EL (cell line): ENCODE results near the gene TMEM239.
"Not testable (repeated sequence)": the region's sequence is repeated elsewhere in the genome, so short reads cannot be mapped to it uniquely, and the experiment has no call there.

Experiments
- DNase-seq: peaks from one replicate; pipeline ENCODE4 v3.0.0-alpha.2; 2016

TMEM239 gene

GRCh38 chr20:2822073-2822472 is 5.9 kb downstream of the TMEM239 start:
- peak; percentile 51 for DNase-seq

DNA sequence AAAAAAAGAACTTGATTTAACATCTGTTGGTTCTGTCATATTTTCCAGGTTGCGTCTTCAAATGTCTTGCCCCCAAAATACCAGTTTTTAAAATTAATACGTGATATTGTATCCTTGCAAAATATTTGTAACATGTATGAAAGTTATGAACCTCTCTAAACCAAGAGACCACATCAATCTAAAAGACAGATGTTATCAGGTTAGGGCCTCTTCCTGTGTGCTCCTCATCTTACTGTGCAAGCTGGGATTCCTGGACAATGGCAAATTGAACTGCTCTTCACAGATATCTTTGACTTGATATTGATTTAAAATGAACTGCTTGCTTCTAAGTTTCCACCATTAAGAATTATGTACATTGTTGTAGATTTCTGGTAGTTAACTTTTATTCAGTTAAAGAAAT is 9.6 kb downstream of the TMEM239 start:
- DNase-seq: no peak

DNA sequence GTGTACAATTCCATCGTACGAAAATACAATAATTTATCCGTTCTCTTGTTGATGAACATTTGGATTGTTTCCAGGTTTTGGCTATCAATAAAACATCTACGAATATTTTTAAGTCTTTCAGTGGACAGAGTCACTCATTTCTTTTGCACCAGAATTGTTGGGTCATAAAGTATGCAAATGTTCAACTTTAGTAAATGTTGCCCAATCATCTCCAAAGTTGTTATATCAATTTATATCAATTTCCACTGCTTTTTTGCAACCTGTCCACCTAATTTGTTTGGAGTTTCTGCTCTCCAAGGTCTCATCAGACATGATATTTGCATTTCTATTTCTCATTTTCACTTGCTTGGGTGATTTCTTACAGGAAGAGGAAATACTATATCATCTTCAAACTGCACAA is 10.5 kb downstream of the TMEM239 start:
- DNase-seq: no peak

DNA sequence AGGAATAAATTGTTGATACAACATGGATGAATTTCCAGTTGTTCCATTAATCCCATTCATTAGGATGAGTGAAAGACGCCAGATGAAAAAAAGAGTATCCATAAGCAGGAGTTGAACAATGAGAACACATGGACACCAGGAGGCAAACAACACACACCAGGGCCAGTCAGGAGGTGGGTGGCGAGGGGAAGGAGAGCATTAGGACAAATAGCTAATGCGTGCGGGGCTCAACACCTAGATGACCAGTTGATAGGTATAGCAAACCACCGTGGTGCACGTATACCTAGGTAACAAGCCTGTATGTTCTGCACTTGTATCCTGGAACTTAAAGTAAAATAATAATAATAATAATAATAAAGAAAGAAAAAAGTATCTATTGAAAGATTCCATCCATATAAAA is 13.2 kb downstream of the TMEM239 start:
- no peak for DNase-seq

GRCh38 chr20:2831206-2831605 is 15.0 kb downstream of the TMEM239 start:
- DNase-seq: not testable (repeated sequence)

DNA sequence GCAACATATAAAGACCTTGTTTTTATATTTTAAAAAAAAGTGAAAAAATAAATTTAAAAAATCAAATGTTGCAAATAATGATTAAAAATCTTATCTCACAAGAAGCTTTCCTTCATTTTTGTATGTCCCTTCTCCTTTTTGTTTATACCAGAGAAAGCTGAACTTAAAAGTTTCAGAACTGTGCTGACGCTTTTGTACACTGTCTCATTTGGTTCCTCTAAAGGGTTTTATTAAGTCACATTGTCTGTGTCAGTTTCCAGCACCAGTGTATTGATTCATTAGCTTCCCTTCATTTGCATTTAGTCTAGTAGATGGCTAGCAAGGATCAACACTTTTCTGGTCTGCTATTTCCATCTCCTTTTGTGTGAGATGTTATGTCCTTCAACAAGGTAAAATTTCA is 17.6 kb downstream of the TMEM239 start:
- no peak for DNase-seq

DNA sequence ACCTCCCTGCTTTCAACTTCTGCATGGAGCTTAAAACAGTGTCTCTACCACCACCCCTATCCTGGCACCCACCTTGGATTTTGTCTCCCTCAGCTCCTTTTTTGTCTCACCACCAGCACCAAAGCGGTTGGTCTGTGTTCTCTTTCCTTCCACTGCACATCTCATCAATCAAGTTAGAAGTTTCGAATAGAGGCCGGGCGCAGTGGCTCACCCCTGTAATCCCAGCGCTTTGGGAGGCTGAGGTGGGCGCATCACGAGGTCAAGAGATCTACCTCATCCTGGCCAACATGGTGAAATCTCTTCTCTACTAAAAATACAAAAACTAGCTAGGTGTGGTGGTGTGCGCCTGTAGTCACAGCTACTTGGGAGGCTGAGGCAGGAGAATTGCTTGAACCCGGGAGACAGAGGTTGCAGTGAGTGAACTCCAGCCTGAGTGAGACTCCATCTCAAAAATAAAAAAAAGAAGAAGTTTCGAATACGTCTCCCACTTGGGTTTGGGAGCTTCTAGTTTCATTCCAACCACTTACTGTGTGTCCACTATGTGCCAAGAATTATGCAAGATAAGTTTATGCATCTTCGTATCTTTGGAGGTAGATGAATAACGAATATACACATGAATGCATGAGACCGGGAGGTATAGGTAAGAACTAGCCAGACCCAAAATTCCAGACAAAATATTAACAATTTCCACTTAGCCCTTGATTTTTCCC is 18.4 kb downstream of the TMEM239 start:
- DNase-seq: no peak

- no peak for DNase-seq
These were observed 19.2 kb downstream of the TMEM239 start for GRCh38 chr20:2835331-2835796.

- no peak for DNase-seq
These were observed 19.9 kb downstream of the TMEM239 start for GRCh38 chr20:2836035-2836434.

GRCh38 chr20:2837221-2837960 is 21.2 kb downstream of the TMEM239 start:
- no peak for DNase-seq

DNA sequence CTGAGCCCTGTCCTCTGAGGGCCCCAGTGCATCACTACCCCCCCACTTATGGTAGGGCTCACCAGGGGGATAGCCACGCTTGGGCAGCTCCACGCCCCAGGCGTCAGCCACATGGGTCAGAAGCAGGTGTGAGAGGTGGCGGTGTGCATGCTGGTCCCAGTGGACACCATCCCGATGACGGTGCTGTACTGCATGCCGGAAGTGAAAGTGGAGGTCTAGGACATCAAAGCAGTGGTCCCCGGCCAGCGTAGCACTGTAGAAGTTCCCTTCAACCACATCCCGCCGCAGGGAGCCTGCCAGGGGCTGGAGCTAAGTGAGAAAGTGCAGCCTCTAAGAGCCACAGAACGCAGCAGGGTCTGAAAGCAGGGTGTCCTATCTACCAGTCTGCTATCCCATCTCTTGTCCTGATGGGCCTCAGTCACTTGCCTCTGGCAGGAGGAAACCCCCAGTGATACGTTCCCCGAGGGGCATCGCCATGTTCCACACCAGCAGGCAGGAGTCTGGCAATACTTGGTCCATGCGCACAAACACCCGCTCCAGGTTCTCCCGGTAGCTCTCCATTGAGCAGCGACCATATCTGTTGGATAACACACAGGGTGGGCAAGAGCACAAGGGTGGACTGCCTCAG is 22.1 kb downstream of the TMEM239 start:
- no peak for DNase-seq

DNA sequence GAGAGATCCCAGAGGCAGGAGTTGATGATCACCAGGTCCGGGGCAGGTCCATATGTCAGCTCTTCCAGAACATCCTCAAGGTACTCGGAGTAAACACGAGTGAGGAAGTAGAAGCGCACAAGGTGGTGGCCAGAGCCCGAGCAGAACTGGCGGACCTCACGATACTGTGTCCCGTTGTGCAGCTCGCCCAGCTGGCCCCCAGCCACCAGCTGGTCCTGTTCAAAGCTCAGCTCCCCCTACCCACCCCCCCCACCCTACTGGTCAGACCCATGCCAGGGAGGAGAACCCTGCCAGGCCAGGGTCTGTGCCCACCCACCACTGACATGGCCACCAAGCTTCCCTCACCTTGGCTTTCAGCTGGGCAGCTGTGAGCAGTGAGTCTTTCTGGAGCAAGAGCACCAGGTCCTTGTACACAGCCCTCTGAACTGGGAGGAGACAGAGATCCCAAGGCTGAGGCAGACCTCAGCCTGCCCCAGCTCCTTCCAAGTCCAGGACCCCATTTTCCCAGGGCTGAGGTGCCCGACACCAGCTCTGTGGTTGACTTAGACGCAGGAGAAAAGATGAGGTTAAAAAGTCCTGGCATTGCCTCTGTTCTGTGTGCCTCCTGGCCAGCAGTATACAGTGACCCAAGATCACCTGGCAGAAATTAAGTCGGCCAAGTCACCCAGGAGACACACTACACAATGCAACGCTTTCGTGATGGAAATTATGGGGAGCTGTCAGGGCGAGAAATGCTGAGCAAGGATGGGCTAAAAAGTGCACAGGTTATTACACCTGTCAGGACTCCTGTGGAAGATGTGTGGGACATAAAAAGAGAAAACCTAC is 22.9 kb downstream of the TMEM239 start:
- no peak for DNase-seq

DNA sequence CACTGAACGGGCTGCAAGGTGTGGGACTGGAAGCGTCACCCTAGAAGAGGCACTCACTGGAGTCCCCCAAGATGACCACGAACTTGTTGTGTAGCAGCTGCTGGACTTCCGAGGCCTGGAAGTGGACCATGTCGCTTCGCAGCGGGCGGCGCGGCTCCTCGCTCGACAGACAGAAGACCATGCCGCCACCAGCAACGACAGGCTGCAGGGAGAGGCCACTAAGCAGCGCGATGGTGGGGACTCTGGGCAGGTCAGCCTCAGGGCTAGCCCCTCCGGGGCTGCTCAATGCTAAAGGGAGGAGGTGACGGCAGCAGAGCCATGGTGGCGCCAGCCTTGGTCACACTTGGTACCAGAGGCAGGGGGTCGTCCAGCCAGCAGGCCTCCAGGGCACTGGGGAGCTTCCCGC is 23.6 kb downstream of the TMEM239 start:
- no peak for DNase-seq

- DNase-seq: peak; percentile 87
These were observed 24.2 kb downstream of the TMEM239 start, which contains the start of the genes PCED1A and VPS16 for GRCh38 chr20:2840138-2840966. Gene PCED1A (minus strand): TSS chr20:2840655. CDS start chr20:2839912, 743 bp downstream. Gene VPS16 (plus strand): TSS chr20:2840745. CDS start chr20:2840775, 30 bp downstream.

DNA sequence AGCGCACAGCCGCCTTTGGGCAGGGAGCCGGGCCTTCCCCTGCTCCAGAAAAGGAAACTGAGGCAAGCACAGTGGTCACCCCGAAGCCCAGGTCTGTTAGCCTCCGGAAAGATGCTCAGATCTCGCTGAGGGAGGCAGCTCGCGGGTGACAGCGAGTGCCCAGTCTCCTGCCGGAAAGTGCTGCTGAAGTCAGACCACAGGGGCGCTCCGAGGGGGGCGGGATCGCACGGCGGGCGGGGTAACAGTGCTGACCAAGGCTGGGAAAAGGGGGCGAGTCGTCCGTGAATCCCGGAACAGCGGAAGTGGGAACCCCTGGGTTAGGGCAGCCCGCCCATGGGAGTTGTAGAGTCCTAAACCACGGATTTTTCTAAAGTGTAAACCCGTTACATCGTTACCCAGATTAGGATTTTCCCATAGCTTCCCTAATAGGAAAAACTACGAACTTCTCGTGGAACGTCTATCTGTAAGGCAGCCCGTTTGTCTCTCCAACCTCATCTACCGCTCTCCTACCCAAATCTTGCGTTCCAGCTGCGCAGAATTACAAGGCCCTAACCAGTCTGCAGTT is 24.9 kb downstream of the TMEM239 start:
- peak; percentile 85 for DNase-seq

DNA sequence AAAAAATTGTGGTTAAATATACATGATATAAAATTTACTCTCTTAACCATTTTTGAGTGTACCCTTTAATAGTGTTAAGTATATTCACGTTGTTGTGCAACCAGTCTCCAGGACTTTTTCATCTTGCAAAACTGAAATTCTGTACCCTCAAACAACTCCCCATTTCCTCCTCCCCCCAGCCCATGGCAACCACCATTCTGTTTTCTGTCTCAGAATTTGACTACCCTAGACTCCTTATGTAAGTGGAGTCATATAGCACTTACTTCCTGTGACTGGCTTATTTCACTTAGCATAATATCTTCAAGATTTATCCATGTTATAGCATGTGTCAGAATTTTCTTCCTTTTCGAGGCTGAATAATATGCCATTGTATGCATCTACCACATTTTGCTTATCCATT is 29.4 kb downstream of the TMEM239 start:
- DNase-seq: no peak

- DNase-seq: no peak
These were observed 30.5 kb downstream of the TMEM239 start for GRCh38 chr20:2846698-2847097.

GRCh38 chr20:2847802-2848201 is 31.6 kb downstream of the TMEM239 start:
- DNase-seq: no peak

DNA sequence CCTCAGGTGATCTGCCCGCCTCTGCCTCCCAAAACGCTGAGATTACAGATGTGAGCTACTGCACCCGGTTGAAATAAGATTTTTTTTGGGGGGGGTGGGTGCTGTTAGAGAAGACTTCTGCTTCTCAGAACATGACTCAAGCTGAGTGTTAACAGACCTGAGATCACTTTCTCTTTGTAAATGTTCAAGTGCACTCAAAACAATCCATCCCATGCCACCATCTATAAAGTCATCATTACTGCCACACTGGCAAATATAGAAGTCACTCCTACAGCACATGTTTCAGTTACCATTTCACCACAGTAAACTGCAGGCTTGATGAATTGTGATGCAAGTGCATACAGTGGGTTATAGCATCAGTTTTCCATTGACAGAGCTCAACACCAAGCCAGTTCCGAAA is 33.4 kb downstream of the TMEM239 start:
- no peak for DNase-seq

GRCh38 chr20:2851086-2851485 is 34.9 kb downstream of the TMEM239 start:
- no peak for DNase-seq

GRCh38 chr20:2858591-2858990 is 42.4 kb downstream of the TMEM239 start:
- DNase-seq: no peak
